Cardiac fibroblast (primary cell): ENCODE results near the gene GAS2L2.

Experiments
- DNase-seq, 2 donors: peaks; one replicate each; pipeline versions ENCODE4 v3.0.0 to v3.0.0-alpha.2; 2010; ENCODE audit warnings: low read depth in 2 of 2
- H3K4me3 ChIP-seq, 2 donors: replicated peaks in 1 of 2; 1 replicate in 1 of 2; 2 replicates in 1 of 2; pipeline ENCODE4 v1.5.1; 2011; ENCODE audit warnings: low read depth in 2 of 2, low read length in 2 of 2, mild to moderate bottlenecking in 2 of 2, moderate library complexity in 1 of 2
- CTCF ChIP-seq: IDR thresholded peaks from one replicate; pipeline ENCODE4 v1.5.1; 2011; ENCODE audit warnings: low read depth, mild to moderate bottlenecking, low read length, inconsistent platforms

The GAS2L2 gene

DNA sequence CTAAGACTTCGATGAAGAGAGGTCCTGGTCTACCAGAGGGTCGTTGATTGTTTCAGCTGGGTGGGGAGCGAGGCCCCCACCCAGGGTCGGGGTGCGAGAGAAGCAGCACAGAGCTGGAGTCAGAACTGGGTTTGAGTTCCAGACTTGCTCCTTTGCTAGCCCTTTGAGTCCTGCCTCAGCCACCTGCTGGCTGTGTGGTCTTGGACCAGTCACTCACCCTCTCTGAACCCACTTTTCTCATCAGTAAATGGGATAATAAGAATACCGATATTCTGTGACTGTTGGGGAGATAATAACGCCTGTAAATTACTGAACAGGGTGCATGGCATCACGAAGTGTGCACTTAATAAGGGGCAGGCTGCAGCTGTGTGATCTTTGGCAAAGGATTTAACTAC, 42.8 kb upstream of the GAS2L2 start:
- TF ChIP-seq CTCF, result no peak
- H3K4me3 ChIP-seq, result peak overlapping the region; percentile 38 to 43
- no peak for DNase-seq

DNA sequence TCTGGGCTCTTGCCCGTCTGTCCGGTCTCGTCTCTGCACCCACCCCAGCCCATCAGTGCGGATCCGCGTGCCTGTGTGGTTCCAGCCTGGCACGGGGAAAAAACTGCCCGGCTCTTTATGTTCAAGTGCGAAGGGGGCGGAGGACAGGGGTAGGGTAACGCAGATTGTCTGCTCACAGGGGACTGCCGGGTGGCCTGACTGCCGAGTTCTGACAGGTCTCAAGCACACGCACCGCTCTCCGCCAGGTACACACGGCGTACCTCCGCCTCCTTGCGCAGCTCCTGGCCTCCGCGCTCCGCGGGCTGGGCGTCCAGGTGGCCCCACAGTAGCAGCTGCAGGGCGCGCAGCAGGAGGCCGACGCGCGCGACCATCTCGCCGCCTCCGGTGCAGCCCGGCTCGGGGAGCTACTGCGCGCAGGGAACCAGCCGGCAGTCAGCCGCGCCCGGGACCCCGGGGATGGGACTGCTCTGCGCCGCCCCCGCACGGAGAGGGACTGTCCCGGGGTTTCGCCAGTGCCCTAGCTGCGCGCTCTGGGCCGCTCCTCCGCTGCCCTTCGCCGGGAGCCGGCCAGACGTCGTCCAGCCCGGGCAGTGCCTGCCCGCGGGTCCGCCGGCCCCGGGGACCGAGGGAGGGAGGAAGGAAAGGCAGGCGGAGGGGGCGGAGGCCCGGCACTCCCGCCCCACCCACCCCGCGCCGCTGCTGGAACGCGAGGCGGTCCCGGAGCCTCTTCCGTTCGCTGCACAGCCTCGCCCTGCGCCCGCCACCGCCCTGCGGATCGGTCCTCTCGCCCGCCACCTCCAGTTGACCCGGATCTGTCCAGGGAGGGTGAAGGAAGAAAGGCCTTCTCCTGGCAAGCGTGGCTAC, 42.2 kb upstream of the GAS2L2 start, which contains the start of gene MMP28:
TSS of gene MMP28 (minus strand) at position 635 of the 864 bp plus-strand sequence. CDS start at position 371, 264 bp downstream.
- peak in 1 of 2 donors; percentile 13 for DNase-seq
- peak within 1 kb of the TSS; percentile 38 to 43 for H3K4me3 ChIP-seq

DNA sequence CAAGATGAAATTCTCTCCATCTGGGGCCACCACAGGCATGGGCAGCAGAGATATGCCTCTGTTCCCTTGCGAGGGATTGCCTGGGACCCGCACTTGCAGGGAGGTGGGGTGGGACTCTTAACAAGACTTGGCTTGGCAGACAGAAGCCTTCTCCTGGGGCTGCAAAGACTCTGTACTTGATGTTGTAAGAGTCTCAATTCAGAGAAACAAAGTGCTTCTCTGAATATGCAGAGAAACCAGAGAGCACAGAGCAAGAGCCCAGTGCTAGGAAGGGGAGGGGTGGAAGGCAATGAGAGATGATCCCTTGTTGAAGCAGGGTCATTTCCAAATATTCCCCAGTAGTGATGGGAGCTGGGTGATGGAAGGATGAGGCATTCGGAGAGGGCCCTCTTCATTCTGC, 40.2 kb upstream of the GAS2L2 start:
- no peak for TF ChIP-seq CTCF
- H3K4me3 ChIP-seq, result no peak overlapping the region
- no peak for DNase-seq

More for the DNA sequence above, 42.2 kb upstream of the GAS2L2 start, which contains the start of gene MMP28:
- TF ChIP-seq CTCF, result no peak

DNA sequence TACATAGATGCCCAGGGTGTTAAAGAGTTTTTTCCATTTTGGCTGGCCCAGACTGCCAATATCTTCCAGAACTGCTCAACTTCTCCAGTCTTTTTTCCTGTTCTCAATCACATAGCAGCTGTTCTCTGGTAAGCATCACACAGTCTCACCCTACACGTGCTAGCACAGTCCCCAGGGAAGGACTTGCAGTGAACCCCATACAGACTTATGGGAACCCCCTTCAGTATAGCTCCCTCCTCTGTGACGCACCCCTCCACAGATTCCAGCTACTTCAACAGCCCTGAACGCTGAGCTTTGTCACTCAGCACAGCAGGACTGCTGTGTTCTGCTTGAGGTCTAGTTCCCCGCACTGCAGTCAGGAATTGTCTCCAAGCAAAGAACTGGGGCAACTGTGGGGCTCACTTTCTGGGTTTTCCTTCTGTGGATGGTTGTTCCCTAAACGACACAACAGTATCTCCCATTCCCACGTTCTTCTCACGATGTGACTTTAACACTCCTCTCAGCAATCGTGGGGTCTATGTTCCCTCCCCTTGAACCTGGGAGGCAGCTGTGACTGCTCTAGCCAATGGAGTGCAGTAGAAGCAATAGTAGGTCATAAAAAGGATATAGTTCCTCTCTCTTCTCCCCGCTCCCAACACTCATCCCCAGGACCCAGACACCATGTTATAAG, 38.8 kb upstream of the GAS2L2 start:
- no peak overlapping the region for H3K4me3 ChIP-seq
- TF ChIP-seq CTCF, result no peak
- no peak for DNase-seq

DNA sequence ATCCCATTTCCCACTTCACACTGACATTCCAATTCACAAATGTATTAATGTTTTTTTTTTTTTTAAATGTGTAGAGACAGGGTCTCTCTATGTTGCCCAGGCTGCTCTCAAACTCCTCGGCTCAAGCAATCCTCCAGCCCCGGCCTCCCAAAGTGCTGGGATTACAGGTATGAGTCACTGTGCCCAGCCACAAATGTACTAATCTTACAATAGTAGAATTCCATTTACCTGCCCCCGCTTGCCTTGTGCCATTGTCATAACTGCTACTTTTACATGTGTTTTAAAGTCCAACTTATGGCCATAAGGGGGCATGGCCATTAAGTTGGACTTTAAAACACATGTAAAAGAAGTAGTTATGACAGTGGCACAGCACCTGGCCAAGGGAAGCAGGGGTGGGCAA, 37.8 kb upstream of the GAS2L2 start:
- DNase-seq, result peak in 1 of 2 donors; percentile 26
- H3K4me3 ChIP-seq, result no peak overlapping the region
- TF ChIP-seq CTCF, result no peak

- TF ChIP-seq CTCF, result no peak
- no peak overlapping the region for H3K4me3 ChIP-seq
- peak; percentile 72 to 92 for DNase-seq
These were observed 35.7 kb upstream of the GAS2L2 start for GRCh38 chr17:35788477-35789368.
